NB4 (cell line): ENCODE results near the gene CYFIP2.

Experiments used
- CTCF ChIP-seq: IDR thresholded peaks from one replicate; pipeline ENCODE4 v1.5.1; 2012; ENCODE audit warnings: low read depth, low read length
- MAX ChIP-seq: IDR thresholded peaks from 2 replicates; pipeline ENCODE4 v1.6.1; 2011; ENCODE audit warnings: low read depth, low read length
- MYC ChIP-seq: IDR thresholded peaks from 2 replicates; pipeline ENCODE4 v1.6.1; 2011; ENCODE audit warnings: low read depth, low read length
- POLR2A ChIP-seq: IDR thresholded peaks from 2 replicates; pipeline ENCODE4 v1.6.1; 2011; ENCODE audit warnings: mild to moderate bottlenecking; ENCODE audit not compliant: insufficient read length; ENCODE audit errors: extremely low read depth

- TF ChIP-seq CTCF (no peak), POLR2A (no peak), MAX (no peak), MYC (no peak)
Observed at GRCh38 chr5:157345067-157345466, 79.1 kb downstream of the CYFIP2 start.
